ENCODE measurements around the gene ZNF814.
"Not testable (repeated sequence)": the region's sequence is repeated elsewhere in the genome, so short reads cannot be mapped to it uniquely, and the experiment has no call there.

Gene ZNF814

GRCh38 chr19:57850553-57851017 is 38.3 kb downstream of the ZNF814 start:
- Histone ChIP-seq H3K4me2 (peak overlapping the region; percentile 91), H2AFZ (ENCODE audit: low read depth) (no peak overlapping the region), H3K36me3 (ENCODE audit: insufficient read depth) (no peaks in the 10 kb centered on the region; the same call in 1 of the 2 replicates), H3K27me3 (ENCODE audit: insufficient read depth, low read depth) (no peaks in the 10 kb centered on the region), H3K4me3 (IDR thresholded peaks at IDR 0.05; ENCODE audit: insufficient read depth, low read depth, low read length) (peak overlapping the region; percentile 50), H3K27ac (peak overlapping the region; percentile 61; the same call in 1 of the 2 replicates), H3K79me2 (ENCODE audit: insufficient read depth, low read depth) (peaks cover 24% of the 10 kb centered on the region), H4K20me1 (ENCODE audit: insufficient read depth) (no peaks in the 10 kb centered on the region; the same call in 1 of the 2 replicates), H3K9ac (peak overlapping the region; percentile 88; the same call in 1 of the 2 replicates), H3K4me1 (ENCODE audit: low read depth, poor library complexity, severe bottlenecking) (peaks cover 7% of the 10 kb centered on the region)
- no peak for TF ChIP-seq CTCF (conservative IDR thresholded peaks at IDR 0.05; ENCODE audit: low read depth, low read length)

- peak within 1 kb of the TSS; percentile 53; the same call in 1 of the 2 replicates for H2AFZ ChIP-seq (ENCODE audit: low read depth)
- not testable (repeated sequence) for H3K4me1 ChIP-seq (ENCODE audit: low read depth, poor library complexity, severe bottlenecking); H3K27me3 ChIP-seq (ENCODE audit: insufficient read depth, low read depth); H4K20me1 ChIP-seq (ENCODE audit: insufficient read depth); H3K36me3 ChIP-seq (ENCODE audit: insufficient read depth)
- H3K9ac ChIP-seq, result peak within 1 kb of the TSS; percentile 88
- peak within 1 kb of the TSS; percentile 50 for H3K4me3 ChIP-seq (IDR thresholded peaks at IDR 0.05; ENCODE audit: insufficient read depth, low read depth, low read length)
- H3K79me2 ChIP-seq (ENCODE audit: insufficient read depth, low read depth), result peaks cover 31% of the 10 kb centered on the region
- H3K4me2 ChIP-seq, result peak within 1 kb of the TSS; percentile 91
- H3K27ac ChIP-seq, result peak within 1 kb of the TSS; percentile 61
These were observed 39.0 kb downstream of the ZNF814 start, which contains the start of gene ZNF587 for GRCh38 chr19:57849666-57850473. ZNF587 (plus strand) TSS chr19:57849859; CDS start chr19:57850039, 180 bp downstream.

GRCh38 chr19:57849162-57849665 is 39.6 kb downstream of the ZNF814 start:
- peak overlapping the region; percentile 53; the same call in 1 of the 2 replicates for H2AFZ ChIP-seq (ENCODE audit: low read depth)
- not testable (repeated sequence) for H3K4me2 ChIP-seq; H3K36me3 ChIP-seq (ENCODE audit: insufficient read depth); H3K27me3 ChIP-seq (ENCODE audit: insufficient read depth, low read depth); H3K4me3 ChIP-seq (IDR thresholded peaks at IDR 0.05; ENCODE audit: insufficient read depth, low read depth, low read length); H3K4me1 ChIP-seq (ENCODE audit: low read depth, poor library complexity, severe bottlenecking); H4K20me1 ChIP-seq (ENCODE audit: insufficient read depth)
- H3K9ac ChIP-seq, result peak overlapping the region; percentile 88; the same call in 1 of the 2 replicates
- peak overlapping the region; percentile 61; the same call in 1 of the 2 replicates for H3K27ac ChIP-seq
- H3K79me2 ChIP-seq (ENCODE audit: insufficient read depth, low read depth), result peaks cover 31% of the 10 kb centered on the region

- not testable (repeated sequence) for H3K36me3 ChIP-seq (ENCODE audit: insufficient read depth); H4K20me1 ChIP-seq (ENCODE audit: insufficient read depth); H3K27me3 ChIP-seq (ENCODE audit: insufficient read depth, low read depth); H3K27ac ChIP-seq; H3K9ac ChIP-seq; H3K4me3 ChIP-seq (IDR thresholded peaks at IDR 0.05; ENCODE audit: insufficient read depth, low read depth, low read length); H3K4me2 ChIP-seq; H3K4me1 ChIP-seq (ENCODE audit: low read depth, poor library complexity, severe bottlenecking); H2AFZ ChIP-seq (ENCODE audit: low read depth)
- peaks cover 25% of the 10 kb centered on the region for H3K79me2 ChIP-seq (ENCODE audit: insufficient read depth, low read depth)
These were observed 41.7 kb downstream of the ZNF814 start for GRCh38 chr19:57847164-57847563.

GRCh38 chr19:57841122-57841763 is 47.6 kb downstream of the ZNF814 start:
- Histone ChIP-seq H3K9ac (no peak overlapping the region), H3K36me3 (ENCODE audit: insufficient read depth) (peaks cover 13% of the 10 kb centered on the region; the same call in 1 of the 2 replicates), H3K4me2 (no peak overlapping the region), H3K79me2 (ENCODE audit: insufficient read depth, low read depth) (peaks cover 29% of the 10 kb centered on the region; the same call in 1 of the 2 replicates), H3K27ac (no peak overlapping the region), H3K27me3 (ENCODE audit: insufficient read depth, low read depth) (no peaks in the 10 kb centered on the region), H4K20me1 (ENCODE audit: insufficient read depth) (no peaks in the 10 kb centered on the region), H3K4me3 (IDR thresholded peaks at IDR 0.05; ENCODE audit: insufficient read depth, low read depth, low read length) (no peak overlapping the region), H3K4me1 (ENCODE audit: low read depth, poor library complexity, severe bottlenecking) (peaks cover 5% of the 10 kb centered on the region), H2AFZ (ENCODE audit: low read depth) (no peak overlapping the region)
- no peak for TF ChIP-seq CTCF (conservative IDR thresholded peaks at IDR 0.05; ENCODE audit: low read depth, low read length)

GRCh38 chr19:57838622-57839191 is 50.1 kb downstream of the ZNF814 start:
- not testable (repeated sequence) for H3K27me3 ChIP-seq (ENCODE audit: insufficient read depth, low read depth); H3K27ac ChIP-seq; H2AFZ ChIP-seq (ENCODE audit: low read depth); H3K4me1 ChIP-seq (ENCODE audit: low read depth, poor library complexity, severe bottlenecking); H3K4me2 ChIP-seq; H4K20me1 ChIP-seq (ENCODE audit: insufficient read depth); H3K9ac ChIP-seq; H3K4me3 ChIP-seq (IDR thresholded peaks at IDR 0.05; ENCODE audit: insufficient read depth, low read depth, low read length)
- peaks cover 13% of the 10 kb centered on the region; the same call in 1 of the 2 replicates for H3K36me3 ChIP-seq (ENCODE audit: insufficient read depth)
- H3K79me2 ChIP-seq (ENCODE audit: insufficient read depth, low read depth), result peaks cover 22% of the 10 kb centered on the region; the same call in 1 of the 2 replicates

GRCh38 chr19:57836991-57837390 is 51.8 kb downstream of the ZNF814 start:
- H3K4me3 ChIP-seq (IDR thresholded peaks at IDR 0.05; ENCODE audit: insufficient read depth, low read depth, low read length); H3K27me3 ChIP-seq (ENCODE audit: insufficient read depth, low read depth); H2AFZ ChIP-seq (ENCODE audit: low read depth); H3K27ac ChIP-seq; H3K4me1 ChIP-seq (ENCODE audit: low read depth, poor library complexity, severe bottlenecking); H3K9ac ChIP-seq; H3K4me2 ChIP-seq; H4K20me1 ChIP-seq (ENCODE audit: insufficient read depth): not testable (repeated sequence)
- peaks cover 12% of the 10 kb centered on the region; the same call in 1 of the 2 replicates for H3K36me3 ChIP-seq (ENCODE audit: insufficient read depth)
- peaks cover 29% of the 10 kb centered on the region; the same call in 1 of the 2 replicates for H3K79me2 ChIP-seq (ENCODE audit: insufficient read depth, low read depth)

Data from KMS-11 (cell line).